GM18511 (cell line): ENCODE data around the gene XRCC2.

Source experiments
- ATAC-seq: cut with Tn5 transposase; IDR thresholded peaks from one replicate; pipeline ENCODE4 v1.9.1; 2021; ENCODE audit warnings: mild to moderate bottlenecking, moderate library complexity; ENCODE audit not compliant: unreplicated experiment

The XRCC2 gene

GRCh38 chr7:152618427-152618826 lies 57.5 kb downstream of the XRCC2 start:
- ATAC-seq = no peak

GRCh38 chr7:152617056-152617455 lies 58.9 kb downstream of the XRCC2 start:
- ATAC-seq = no peak

GRCh38 chr7:152615031-152615741 lies 60.8 kb downstream of the XRCC2 start:
- ATAC-seq = no peak

- ATAC-seq = no peak
Observed at GRCh38 chr7:152608656-152609055, 67.3 kb downstream of the XRCC2 start.

GRCh38 chr7:152608208-152608607 lies 67.7 kb downstream of the XRCC2 start:
- no peak for ATAC-seq

GRCh38 chr7:152607007-152607406 lies 68.9 kb downstream of the XRCC2 start:
- no peak for ATAC-seq

- ATAC-seq = no peak
Observed at GRCh38 chr7:152602962-152603361, 73.0 kb downstream of the XRCC2 start.

- no peak for ATAC-seq
Observed at GRCh38 chr7:152601305-152601798, 74.6 kb downstream of the XRCC2 start.

- ATAC-seq = no peak
Observed at GRCh38 chr7:152600266-152600665, 75.7 kb downstream of the XRCC2 start.

GRCh38 chr7:152597507-152597906 lies 78.4 kb downstream of the XRCC2 start:
- ATAC-seq = no peak

- no peak for ATAC-seq
Observed at GRCh38 chr7:152596824-152597223, 79.1 kb downstream of the XRCC2 start.
